Esophagus muscularis mucosa (tissue), 3 donors: ENCODE measurements around the gene BHLHA9.

Experiments used
- POLR2AphosphoS5 ChIP-seq, 2 donors: sonication (generic); formaldehyde crosslinking; IDR thresholded peaks; one replicate each; pipeline ENCODE4 v1.6.1; 2017; ENCODE audit warnings: antibody characterized with exemption in 2 of 2
- TF ChIP-seq, protein P1 (sequence below), 3 experiments: fragments of 200-600 bp in 2 of 3; fragments of 450-650 bp in 1 of 3; sonication (generic) in 2 of 3; IDR thresholded peaks; one replicate each; pipeline ENCODE4 v1.5.1; 2017 to 2019; ENCODE audit warnings: antibody characterized with exemption in 3 of 3, mild to moderate bottlenecking in 2 of 3, moderate library complexity in 1 of 3

DNA sequence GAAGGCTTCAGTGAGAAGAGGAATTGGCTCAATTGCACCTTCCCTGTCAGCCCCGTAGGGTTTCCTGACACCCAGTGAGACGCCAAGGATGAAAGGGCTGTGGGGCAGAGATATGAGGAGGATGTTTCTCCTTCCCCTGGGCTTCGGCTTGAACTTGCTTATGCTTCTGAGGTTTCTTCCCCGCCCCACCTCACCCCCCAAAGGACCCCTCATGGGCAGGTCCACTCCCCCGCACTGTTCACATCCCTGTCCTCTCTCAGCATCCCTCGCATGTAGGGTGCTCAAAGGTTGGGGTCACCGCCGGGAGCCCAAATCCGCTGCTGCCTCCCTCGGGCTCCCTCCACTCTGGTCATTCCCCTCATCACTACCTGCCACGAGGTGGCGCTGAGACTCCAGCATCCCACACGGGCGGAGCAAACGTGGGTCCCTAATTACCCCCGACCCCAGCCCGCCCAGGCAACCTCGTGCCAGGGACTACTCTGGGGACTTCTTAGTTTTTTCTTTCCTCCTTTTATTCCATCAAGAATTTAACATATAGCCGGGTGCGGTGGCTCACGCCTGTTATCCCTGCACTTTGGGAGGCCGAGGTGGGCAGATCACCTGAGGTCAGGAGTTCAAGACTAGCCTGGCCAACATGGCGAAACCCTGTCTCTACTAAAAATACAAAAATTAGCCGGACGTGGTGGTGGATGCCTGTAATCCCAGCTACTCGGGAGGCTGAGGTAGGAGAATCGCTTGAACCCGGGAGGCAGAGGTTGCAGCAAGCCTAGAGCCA lies 5.9 kb downstream of the BHLHA9 start:
- TF ChIP-seq, protein P1, sequence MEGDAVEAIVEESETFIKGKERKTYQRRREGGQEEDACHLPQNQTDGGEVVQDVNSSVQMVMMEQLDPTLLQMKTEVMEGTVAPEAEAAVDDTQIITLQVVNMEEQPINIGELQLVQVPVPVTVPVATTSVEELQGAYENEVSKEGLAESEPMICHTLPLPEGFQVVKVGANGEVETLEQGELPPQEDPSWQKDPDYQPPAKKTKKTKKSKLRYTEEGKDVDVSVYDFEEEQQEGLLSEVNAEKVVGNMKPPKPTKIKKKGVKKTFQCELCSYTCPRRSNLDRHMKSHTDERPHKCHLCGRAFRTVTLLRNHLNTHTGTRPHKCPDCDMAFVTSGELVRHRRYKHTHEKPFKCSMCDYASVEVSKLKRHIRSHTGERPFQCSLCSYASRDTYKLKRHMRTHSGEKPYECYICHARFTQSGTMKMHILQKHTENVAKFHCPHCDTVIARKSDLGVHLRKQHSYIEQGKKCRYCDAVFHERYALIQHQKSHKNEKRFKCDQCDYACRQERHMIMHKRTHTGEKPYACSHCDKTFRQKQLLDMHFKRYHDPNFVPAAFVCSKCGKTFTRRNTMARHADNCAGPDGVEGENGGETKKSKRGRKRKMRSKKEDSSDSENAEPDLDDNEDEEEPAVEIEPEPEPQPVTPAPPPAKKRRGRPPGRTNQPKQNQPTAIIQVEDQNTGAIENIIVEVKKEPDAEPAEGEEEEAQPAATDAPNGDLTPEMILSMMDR (IDR thresholded peaks at IDR 0.05), result peak; percentile 69 to 88 (median 82)
- TF ChIP-seq POLR2AphosphoS5 (IDR thresholded peaks at IDR 0.05), result no peak
